ENCODE measurements around the gene PGAP6. TPM values are rescaled to one million over a fixed set of nuclear protein-coding genes. Genes with fewer than 3 reads are reported as not detected.
"Not testable (repeated sequence)": the region's sequence is repeated elsewhere in the genome, so short reads cannot be mapped to it uniquely, and the experiment has no call there.

The PGAP6 gene
- total RNA-seq, 3 donors from 2014 or later: 33.4 to 39.1 (median 34.0) TPM

DNA sequence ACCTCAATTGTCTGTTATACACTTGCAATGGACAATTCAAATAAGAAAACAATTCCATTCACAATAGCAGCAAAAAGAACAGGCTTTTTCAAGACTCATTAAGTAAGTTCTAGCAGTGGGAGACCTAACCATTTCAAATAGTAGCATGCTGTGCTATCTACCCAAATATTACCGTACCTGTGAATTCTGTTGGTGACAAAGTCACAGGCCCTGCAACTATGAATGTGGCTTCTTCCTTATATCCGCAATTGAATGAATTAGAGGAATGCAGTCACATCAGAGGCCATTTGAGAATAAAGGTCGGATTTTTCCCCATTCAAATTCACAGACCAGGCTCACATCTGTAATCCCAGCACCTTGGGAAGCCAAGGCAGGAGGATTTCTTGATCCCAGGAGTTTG is 14.4 kb upstream of the PGAP6 start:
- H3K36me3 Mint-ChIP-seq (ENCODE audit: insufficient read depth): no peaks in the 10 kb centered on the region
- peak overlapping the region; percentile 80 for H3K4me3 Mint-ChIP-seq
- DNase-seq (no peak), ATAC-seq (no peak)
- H3K27me3 Mint-ChIP-seq (ENCODE audit: low read depth): no peaks in the 10 kb centered on the region
- no peaks in the 10 kb centered on the region for H3K9me3 Mint-ChIP-seq
- H3K4me1 Mint-ChIP-seq (ENCODE audit: low read depth): peaks cover 32% of the 10 kb centered on the region

DNA sequence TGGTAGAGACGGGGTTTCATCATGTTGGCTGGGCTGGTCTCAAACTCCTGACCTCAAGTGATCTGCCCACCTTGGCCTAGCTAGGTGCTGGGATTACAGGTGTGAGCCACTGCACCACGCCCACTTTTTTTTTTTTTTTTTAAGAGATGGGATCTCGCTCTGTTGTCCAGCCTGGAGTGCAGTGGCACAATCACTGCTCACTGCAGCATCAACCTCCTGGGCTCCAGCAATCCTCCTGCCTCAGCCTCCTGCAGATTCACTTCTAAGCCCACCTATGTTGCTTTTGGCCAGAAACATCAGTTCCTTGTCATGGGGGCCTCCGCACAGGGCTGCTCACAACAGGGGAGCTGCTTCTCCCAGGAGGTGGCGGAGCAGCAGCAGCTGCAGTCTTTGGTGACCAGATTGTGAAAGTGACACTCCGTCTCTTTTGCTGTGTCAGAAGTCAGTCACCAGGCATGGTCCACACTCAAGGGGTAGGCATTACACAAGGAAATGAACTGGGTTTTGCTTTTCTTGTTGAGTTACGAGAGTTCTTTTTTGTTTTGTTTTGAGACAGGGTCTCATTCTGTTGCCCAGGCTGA is 10.8 kb upstream of the PGAP6 start:
- Mint-ChIP-seq H3K27me3 (ENCODE audit: low read depth) (no peaks in the 10 kb centered on the region), H3K4me3 (no peak overlapping the region), H3K9me3 (no peaks in the 10 kb centered on the region), H3K36me3 (ENCODE audit: insufficient read depth) (no peaks in the 10 kb centered on the region), H3K4me1 (ENCODE audit: low read depth) (peaks cover 20% of the 10 kb centered on the region)
- ATAC-seq (peak in 1 of 2 donors; percentile 51), DNase-seq (no peak)

DNA sequence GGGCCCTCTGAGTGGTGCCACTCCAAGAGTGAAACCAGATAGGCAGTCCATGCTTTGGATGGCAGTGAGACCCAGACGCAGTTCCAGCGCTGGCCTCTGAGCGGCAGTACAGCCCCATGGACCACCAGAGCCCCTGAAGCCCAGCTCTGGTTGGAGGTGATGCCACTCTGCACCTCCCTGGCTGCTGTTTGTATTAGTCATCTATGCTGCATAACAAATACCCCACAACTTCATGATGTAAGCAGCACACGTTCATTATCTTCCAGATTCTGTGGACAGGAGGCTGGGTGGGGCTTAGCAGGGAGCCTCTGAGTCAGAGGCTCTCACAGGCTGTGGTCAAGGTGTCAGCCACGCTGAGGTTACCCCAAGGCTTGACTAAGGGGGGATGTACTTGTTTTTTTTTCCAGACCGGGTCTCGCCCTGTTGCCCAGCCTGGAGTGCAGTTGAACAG is 10.1 kb upstream of the PGAP6 start:
- Mint-ChIP-seq H3K9me3 (no peaks in the 10 kb centered on the region), H3K27me3 (ENCODE audit: low read depth) (no peaks in the 10 kb centered on the region), H3K4me3 (no peak overlapping the region), H3K36me3 (ENCODE audit: insufficient read depth) (no peaks in the 10 kb centered on the region), H3K4me1 (ENCODE audit: low read depth) (peaks cover 20% of the 10 kb centered on the region)
- ATAC-seq (peak; percentile 96 to 97), DNase-seq (peak; percentile 77)

DNA sequence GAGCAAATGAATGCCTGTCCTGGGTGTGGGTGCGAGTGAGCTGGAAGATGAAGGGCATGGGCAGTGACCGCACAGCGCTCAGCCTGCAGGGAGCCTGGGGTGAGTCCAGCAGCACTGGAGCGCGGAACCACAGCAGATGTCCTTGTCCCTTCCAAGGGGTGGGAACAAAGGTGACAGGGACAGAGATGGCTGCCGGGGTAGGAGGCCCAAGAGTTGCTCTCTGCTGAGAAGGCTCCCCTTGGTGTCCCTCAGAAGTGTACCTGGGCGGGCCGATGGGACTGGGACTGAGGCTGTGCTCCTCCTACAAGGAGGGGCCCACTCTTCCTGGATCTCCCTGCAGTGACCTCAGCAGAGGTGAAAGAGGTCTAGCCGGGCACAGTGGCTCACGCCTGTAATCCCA is 7.6 kb upstream of the PGAP6 start:
- no peak for DNase-seq
- Mint-ChIP-seq H3K4me3 (no peak overlapping the region), H3K36me3 (ENCODE audit: insufficient read depth) (no peaks in the 10 kb centered on the region), H3K9me3 (no peaks in the 10 kb centered on the region), H3K27me3 (ENCODE audit: low read depth) (no peaks in the 10 kb centered on the region), H3K4me1 (ENCODE audit: low read depth) (peaks cover 13% of the 10 kb centered on the region)
- no peak for ATAC-seq

DNA sequence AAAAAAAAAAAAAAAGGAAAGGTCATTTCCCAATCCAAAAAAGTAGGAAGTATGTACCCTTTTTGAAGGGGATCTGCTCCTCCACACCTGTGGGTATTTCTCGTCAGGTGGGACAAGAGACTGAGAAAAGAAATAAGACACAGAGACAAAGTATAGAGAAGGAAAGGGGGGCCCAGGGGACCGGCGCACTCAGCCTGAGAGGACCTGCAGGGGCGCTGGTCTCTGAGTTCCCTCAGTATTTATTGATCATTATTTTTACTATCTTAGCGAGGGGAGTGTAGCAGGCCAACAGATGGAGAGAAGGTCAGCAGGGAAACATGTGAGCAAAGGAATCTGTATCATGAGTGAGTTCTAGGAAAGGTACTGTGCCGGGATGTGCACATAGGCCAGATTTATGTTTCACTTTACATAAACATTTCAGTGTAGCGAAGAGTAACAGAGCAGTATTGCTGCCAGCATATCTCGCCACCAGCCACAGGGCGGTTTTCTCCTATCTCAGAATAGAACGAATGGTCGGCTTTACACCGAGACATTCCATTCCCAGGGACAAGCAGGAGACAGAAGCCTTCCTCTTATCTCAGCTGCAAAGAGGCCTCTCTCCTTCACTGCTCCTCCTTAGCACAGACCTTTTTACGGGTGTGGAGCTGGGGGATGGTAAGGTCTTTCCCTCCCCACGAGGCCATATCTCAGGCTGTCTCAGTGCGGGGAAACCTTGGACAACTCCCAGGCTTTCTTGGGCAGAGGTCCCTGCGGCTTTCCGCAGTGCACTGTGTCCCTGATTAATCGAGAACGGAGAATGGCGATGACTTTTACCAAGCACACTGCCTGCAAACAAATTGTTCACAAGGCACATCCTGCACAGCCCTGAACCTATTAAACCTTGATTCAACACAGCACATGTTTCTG is 6.2 kb upstream of the PGAP6 start:
- not testable (repeated sequence) for H3K4me3 Mint-ChIP-seq; DNase-seq; H3K27me3 Mint-ChIP-seq (ENCODE audit: low read depth); ATAC-seq; H3K36me3 Mint-ChIP-seq (ENCODE audit: insufficient read depth); H3K9me3 Mint-ChIP-seq
- H3K4me1 Mint-ChIP-seq (ENCODE audit: low read depth): peaks cover 23% of the 10 kb centered on the region

DNA sequence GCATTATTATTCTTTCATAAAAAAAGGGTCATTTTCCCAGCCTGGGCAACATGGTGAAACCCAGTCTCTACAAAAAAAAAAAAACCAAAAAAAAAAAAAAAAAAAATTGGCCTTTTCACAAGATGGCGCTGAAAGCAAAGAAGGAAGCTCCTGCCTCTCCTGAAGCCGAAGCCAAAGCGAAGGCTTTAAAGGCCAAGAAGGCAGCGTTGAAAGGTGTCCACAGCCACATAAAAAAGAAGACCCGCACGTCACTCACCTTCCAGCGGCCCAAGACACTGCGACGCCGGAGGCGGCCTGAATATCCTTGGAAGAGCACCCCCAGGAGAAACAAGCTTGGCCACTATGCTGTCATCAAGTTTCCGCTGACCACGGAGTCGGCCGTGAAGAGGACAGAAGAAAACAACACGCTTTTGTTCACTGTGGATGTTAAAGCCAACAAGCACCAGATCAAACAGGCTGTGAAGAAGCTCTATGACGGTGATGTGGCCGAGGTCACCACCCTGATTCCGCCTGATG is 4.9 kb upstream of the PGAP6 start:
- no peak for DNase-seq
- no peak for ATAC-seq
- no peaks in the 10 kb centered on the region for H3K9me3 Mint-ChIP-seq
- H3K36me3 Mint-ChIP-seq (ENCODE audit: insufficient read depth): no peaks in the 10 kb centered on the region
- peaks cover 20% of the 10 kb centered on the region for H3K4me1 Mint-ChIP-seq (ENCODE audit: low read depth)
- no peak overlapping the region for H3K4me3 Mint-ChIP-seq
- H3K27me3 Mint-ChIP-seq (ENCODE audit: low read depth): no peaks in the 10 kb centered on the region

DNA sequence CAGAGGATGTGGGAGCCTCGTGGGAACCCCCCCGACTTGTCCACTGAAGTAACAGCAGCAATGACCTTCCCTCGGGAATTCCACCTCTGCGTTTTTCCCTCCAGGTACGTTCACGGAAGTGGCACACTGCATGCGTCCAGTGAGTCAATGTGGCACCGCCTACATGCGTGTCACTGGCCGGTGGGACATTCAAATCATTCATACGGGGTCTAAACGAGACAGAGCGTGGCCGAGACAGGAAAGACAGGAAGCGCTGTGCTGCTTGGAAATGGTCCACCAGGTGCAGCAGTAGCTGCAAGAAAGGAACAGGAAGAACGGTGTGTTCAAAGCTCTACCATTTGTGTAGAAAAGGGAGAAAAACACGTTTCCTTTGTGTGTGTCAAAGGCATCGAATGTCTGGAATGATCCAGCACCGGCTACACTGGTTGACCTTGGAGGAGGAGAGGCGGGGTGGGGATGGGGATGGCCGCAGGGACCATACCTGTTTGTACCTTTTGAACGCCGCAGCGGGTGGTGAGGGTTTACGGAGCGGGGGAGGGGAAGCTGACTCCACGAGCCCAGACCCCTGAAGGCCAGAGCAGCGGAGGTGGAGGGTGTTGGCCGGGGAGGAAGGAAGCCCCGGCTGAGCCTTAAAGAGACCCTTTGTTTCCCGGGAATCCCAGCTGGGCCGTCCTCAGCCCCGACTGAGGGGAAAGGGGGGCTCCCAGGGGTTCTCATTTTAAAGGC is 1.7 kb upstream of the PGAP6 start:
- DNase-seq: peak; percentile 37
- peaks cover 29% of the 10 kb centered on the region for H3K4me1 Mint-ChIP-seq (ENCODE audit: low read depth)

DNA sequence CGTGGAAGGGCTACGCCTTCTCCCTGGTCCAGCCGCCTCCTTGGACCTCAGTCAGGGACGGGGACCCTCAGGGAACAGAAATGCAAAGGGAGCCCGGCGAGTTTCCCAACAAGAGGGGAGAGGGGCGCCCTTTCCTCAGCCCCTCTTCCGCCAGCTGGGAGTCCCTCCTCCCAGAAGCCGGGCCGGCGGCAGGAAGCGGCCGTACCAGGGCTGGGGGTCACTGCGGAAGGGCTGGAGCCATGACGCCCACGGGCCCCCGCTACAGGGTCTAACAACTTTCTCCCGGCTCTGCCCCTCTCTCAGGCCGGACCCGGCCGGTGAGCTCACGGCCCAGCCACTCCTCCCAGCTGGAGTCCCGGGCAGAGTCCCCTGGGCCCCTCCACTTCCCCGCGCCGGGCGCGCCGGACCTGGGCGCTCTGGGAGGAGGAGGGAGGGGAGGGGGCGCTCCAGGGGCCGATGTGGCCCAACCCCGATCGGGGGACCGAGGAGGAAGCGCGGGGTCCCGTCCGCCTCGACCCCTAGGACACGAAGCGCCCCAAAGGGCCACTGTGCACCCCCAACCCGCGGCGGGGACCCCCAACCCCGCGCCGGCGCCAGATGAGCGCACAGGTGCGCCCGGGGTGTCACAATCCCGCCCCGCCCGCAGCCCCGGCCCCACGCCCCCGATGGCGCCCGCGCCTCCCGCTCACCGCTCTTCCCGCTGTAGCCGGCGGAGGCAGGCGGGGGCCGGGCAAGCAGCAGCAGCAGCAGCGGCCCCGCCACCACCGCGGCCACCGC is 578 bp downstream of the PGAP6 start:
- peaks cover 29% of the 10 kb centered on the region for H3K4me1 Mint-ChIP-seq (ENCODE audit: low read depth)
- ATAC-seq: peak; percentile 31 to 46
- peak overlapping the region; percentile 76 for H3K4me3 Mint-ChIP-seq
- H3K9me3 Mint-ChIP-seq: no peaks in the 10 kb centered on the region
- H3K36me3 Mint-ChIP-seq (ENCODE audit: insufficient read depth): no peaks in the 10 kb centered on the region
- no peak for DNase-seq
- H3K27me3 Mint-ChIP-seq (ENCODE audit: low read depth): no peaks in the 10 kb centered on the region

More for the DNA sequence above, 1.7 kb upstream of the PGAP6 start:
- H3K36me3 Mint-ChIP-seq (ENCODE audit: insufficient read depth): no peaks in the 10 kb centered on the region
- H3K4me3 Mint-ChIP-seq: peak overlapping the region; percentile 83
- H3K27me3 Mint-ChIP-seq (ENCODE audit: low read depth): no peaks in the 10 kb centered on the region
- no peaks in the 10 kb centered on the region for H3K9me3 Mint-ChIP-seq
- ATAC-seq: peak; percentile 17 to 30

DNA sequence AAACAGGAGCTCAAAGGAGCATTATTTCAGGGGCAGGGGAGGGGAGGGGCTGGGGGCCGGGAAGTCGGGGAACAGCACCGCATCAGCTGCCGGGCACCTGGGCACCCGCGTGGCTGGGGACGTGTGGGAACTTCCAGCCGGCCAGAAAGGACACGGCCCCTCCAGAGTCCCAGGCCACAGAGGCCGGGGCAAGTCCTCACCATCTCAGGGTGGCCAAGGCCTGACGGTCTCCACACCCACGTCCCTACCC is 1.1 kb downstream of the PGAP6 start:
- Mint-ChIP-seq H3K4me3 (peak overlapping the region; percentile 78), H3K9me3 (no peaks in the 10 kb centered on the region), H3K27me3 (ENCODE audit: low read depth) (no peaks in the 10 kb centered on the region), H3K4me1 (ENCODE audit: low read depth) (peaks cover 29% of the 10 kb centered on the region), H3K36me3 (ENCODE audit: insufficient read depth) (no peaks in the 10 kb centered on the region)
- ATAC-seq (no peak), DNase-seq (no peak)

DNA sequence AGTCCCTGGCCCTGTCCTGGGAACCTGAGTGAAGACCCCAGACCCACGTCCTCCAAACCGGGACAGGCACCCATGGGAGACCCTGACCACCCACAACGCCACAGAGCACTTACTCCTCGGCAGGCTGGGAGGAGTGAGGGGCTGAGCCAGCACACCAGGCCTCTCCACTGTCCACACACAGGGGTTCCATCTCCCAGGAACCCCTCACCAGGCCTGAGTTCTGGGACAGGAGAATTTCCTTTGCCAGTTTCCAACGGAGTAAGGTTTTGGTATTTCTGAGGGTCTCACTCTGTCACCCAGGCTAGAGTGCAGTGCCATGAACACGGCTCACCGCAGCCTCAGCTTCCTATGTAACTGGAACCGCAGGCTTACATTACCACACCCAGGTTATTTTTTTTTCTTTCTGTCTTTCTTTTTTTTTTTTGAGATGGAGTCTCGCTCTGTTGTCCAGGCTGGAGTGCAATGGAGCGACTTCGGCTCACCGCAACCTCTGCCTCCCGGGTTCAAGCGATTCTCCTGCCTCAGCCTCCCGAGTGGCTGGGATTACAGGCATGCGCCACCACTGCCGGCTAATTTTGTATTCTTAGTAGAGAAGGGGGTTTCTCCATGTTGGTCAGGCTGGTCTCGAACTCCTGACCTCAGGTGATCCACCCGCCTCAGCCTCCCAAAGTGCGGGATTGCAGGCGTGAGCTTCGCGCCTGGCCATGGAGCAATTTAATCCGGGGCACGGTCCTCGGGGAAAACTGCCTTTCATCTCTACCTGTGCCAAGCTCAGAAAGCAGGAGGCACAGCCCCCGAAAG is 1.6 kb downstream of the PGAP6 start:
- Mint-ChIP-seq H3K4me1 (ENCODE audit: low read depth) (peaks cover 29% of the 10 kb centered on the region), H3K36me3 (ENCODE audit: insufficient read depth) (no peaks in the 10 kb centered on the region), H3K9me3 (no peaks in the 10 kb centered on the region), H3K4me3 (peak overlapping the region; percentile 78), H3K27me3 (ENCODE audit: low read depth) (no peaks in the 10 kb centered on the region)
- no peak for DNase-seq
- ATAC-seq: no peak

DNA sequence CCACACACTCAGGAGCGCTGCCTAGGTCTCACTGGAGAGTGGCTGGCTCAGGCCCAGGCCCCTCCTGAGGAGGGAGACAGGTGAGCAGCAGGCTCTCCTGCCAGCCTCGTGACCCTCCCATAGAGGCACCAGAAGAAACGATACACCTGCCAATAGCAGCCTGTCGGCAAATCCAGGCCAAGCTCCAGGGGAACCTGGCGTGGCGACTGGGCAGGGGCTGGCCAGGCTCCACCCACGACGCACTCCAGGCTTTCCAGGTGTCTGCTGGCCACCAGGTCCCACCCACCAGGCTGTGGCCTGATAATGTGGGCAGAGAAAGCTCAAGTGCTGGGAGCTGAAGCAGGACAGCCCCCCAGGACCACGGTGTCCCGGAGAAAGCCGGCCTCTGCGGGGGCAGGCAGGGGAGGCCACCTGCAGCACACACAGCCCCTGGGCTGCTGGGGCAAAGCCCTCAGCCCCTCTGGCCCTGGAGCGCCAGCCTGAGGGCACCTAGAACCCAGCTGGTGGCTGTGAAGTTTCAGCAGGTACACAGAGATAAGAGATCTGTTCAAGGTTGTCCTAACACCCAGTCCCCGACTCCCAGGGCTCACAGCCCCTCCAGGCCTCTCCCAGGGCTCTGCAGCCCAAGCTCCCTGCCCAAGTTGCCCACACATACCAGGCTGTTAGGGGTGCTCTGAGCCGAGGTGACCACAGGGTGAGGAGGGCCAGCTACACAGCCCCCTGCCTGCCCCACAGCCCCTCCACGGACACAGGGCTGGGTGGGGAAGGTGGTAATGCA is 2.4 kb downstream of the PGAP6 start:
- no peaks in the 10 kb centered on the region for H3K27me3 Mint-ChIP-seq (ENCODE audit: low read depth)
- H3K4me1 Mint-ChIP-seq (ENCODE audit: low read depth): peaks cover 29% of the 10 kb centered on the region
- H3K4me3 Mint-ChIP-seq: peak overlapping the region; percentile 78
- H3K36me3 Mint-ChIP-seq (ENCODE audit: insufficient read depth): no peaks in the 10 kb centered on the region
- DNase-seq (no peak), ATAC-seq (no peak)
- no peaks in the 10 kb centered on the region for H3K9me3 Mint-ChIP-seq

DNA sequence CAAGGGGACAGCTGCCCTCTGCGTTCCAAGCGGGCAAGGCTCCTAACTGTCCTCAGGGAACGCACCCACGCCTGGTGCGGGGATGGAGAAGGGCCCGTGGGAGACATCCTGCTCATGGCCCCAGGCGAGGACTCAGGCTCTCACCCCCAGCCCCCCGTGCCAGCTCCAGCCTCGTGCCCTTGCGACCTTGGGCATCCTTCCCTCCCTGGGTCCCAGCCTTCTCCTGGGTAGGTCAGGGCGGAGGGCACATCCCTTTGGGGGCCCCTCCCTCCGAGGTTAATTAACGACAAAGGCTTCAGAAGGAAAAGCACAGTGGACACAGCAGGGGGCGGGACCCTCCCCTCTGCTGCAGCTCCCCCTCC is 3.0 kb downstream of the PGAP6 start:
- ATAC-seq: no peak
- Mint-ChIP-seq H3K4me1 (ENCODE audit: low read depth) (peaks cover 25% of the 10 kb centered on the region), H3K4me3 (no peak overlapping the region), H3K27me3 (ENCODE audit: low read depth) (no peaks in the 10 kb centered on the region), H3K9me3 (no peaks in the 10 kb centered on the region), H3K36me3 (ENCODE audit: insufficient read depth) (no peaks in the 10 kb centered on the region)
- no peak for DNase-seq
